HL-60 (cell line): ENCODE results near the gene PSMC4.

Experiments
- POLR2AphosphoS5 ChIP-seq: IDR thresholded peaks from 2 replicates; pipeline ENCODE4 v1.6.1; 2012; ENCODE audit warnings: low read depth
- REST ChIP-seq: IDR thresholded peaks from 2 replicates; pipeline ENCODE4 v1.6.1; 2012; ENCODE audit warnings: low read depth; ENCODE audit not compliant: insufficient replicate concordance
- TF ChIP-seq, protein P1 (sequence below): IDR thresholded peaks from one replicate; pipeline ENCODE4 v1.5.1; 2011; ENCODE audit warnings: low read length, control low read depth, inconsistent platforms; ENCODE audit not compliant: insufficient read depth

GRCh38 chr19:40009674-40010073 is 38.7 kb downstream of the PSMC4 start:
- TF ChIP-seq POLR2AphosphoS5, result no peak
- TF ChIP-seq, protein P1, sequence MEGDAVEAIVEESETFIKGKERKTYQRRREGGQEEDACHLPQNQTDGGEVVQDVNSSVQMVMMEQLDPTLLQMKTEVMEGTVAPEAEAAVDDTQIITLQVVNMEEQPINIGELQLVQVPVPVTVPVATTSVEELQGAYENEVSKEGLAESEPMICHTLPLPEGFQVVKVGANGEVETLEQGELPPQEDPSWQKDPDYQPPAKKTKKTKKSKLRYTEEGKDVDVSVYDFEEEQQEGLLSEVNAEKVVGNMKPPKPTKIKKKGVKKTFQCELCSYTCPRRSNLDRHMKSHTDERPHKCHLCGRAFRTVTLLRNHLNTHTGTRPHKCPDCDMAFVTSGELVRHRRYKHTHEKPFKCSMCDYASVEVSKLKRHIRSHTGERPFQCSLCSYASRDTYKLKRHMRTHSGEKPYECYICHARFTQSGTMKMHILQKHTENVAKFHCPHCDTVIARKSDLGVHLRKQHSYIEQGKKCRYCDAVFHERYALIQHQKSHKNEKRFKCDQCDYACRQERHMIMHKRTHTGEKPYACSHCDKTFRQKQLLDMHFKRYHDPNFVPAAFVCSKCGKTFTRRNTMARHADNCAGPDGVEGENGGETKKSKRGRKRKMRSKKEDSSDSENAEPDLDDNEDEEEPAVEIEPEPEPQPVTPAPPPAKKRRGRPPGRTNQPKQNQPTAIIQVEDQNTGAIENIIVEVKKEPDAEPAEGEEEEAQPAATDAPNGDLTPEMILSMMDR, result no peak
- TF ChIP-seq REST, result no peak
